Naive thymus-derived CD4-positive, alpha-beta T cell (primary cell): Measurements from ENCODE around the gene KRT84. TPM values are rescaled to one million over a fixed set of nuclear protein-coding genes. Genes with fewer than 3 reads are reported as not detected.

Experiments used
- ATAC-seq: fragments of 150-1000 bp; cut with Tn5 transposase; 2 replicates; pipeline ENCODE4 v1.10.0; 2021; ENCODE audit warnings: mild to moderate bottlenecking, moderate library complexity
- CTCF ChIA-PET: fragments of 350-600 bp; sonication (Branson Sonifier 250); formaldehyde crosslinking; loops from one replicate; lab custom pipeline; 2021; ENCODE audit warnings: antibody characterized with exemption; lab: Charles Lee
- POLR2A ChIA-PET: fragments of 350-600 bp; sonication (Branson Sonifier 250); formaldehyde crosslinking; loops from one replicate; lab custom pipeline; 2021; ENCODE audit warnings: antibody characterized with exemption, inconsistent platforms; lab: Charles Lee
- DNase-seq, 9 donors: peaks; one replicate each; pipeline versions ENCODE4 v3.0.0 to v3.0.0-alpha.2; 2020 to 2022; ENCODE audit warnings: mixed read lengths in 1 of 9
- H3K27ac ChIP-seq: one replicate; pipeline ENCODE4 v1.7.0; 2013; ENCODE audit warnings: mild to moderate bottlenecking, low read depth, low read length, moderate library complexity
- H3K27me3 ChIP-seq, 2 donors: one replicate each; pipeline ENCODE4 v1.7.0; 2013; ENCODE audit warnings: low read length in 2 of 2, mild to moderate bottlenecking in 2 of 2, moderate library complexity in 2 of 2; ENCODE audit not compliant: control insufficient read depth in 2 of 2, insufficient read depth in 2 of 2
- H3K36me3 ChIP-seq, 3 experiments: 1 replicate in 2 of 3; 2 replicates in 1 of 3; pipeline ENCODE4 v1.7.0; 2013; ENCODE audit warnings: low read length in 3 of 3, mild to moderate bottlenecking in 3 of 3, moderate library complexity in 1 of 3; ENCODE audit not compliant: insufficient read depth in 3 of 3, control insufficient read depth in 2 of 3
- H3K4me1 ChIP-seq, 2 donors: one replicate each; pipeline ENCODE4 v1.7.0; 2013; ENCODE audit warnings: low read length in 2 of 2, mild to moderate bottlenecking in 2 of 2, moderate library complexity in 1 of 2; ENCODE audit not compliant: control insufficient read depth in 2 of 2, insufficient read depth in 2 of 2
- H3K4me3 ChIP-seq: 2 replicates; pipeline ENCODE4 v1.7.0; 2013; ENCODE audit warnings: mild to moderate bottlenecking, low read length
- H3K9me3 ChIP-seq, 3 experiments: 1 replicate in 2 of 3; 2 replicates in 1 of 3; pipeline ENCODE4 v1.7.0; 2013; ENCODE audit warnings: low read length in 3 of 3; ENCODE audit not compliant: control insufficient read depth in 2 of 3
- H3K27ac Mint-ChIP-seq, 9 donors: one replicate each; pipeline ENCODE4 v1.8.0; 2020 to 2022; ENCODE audit warnings: mixed read lengths in 9 of 9, mild to moderate bottlenecking in 8 of 9, moderate library complexity in 5 of 9, inconsistent platforms in 2 of 9
- H3K27me3 Mint-ChIP-seq, 5 donors: one replicate each; pipeline ENCODE4 v1.8.0; 2021 to 2022; ENCODE audit warnings: mixed read lengths in 5 of 5, mild to moderate bottlenecking in 1 of 5
- H3K36me3 Mint-ChIP-seq, 5 donors: one replicate each; pipeline ENCODE4 v1.8.0; 2020 to 2022; ENCODE audit warnings: mixed read lengths in 5 of 5, mild to moderate bottlenecking in 3 of 5, inconsistent platforms in 1 of 5
- H3K4me1 Mint-ChIP-seq, 7 donors: one replicate each; pipeline ENCODE4 v1.8.0; 2020 to 2022; ENCODE audit warnings: mixed read lengths in 7 of 7, mild to moderate bottlenecking in 3 of 7, inconsistent platforms in 1 of 7
- H3K4me3 Mint-ChIP-seq, 10 donors: one replicate each; pipeline ENCODE4 v1.8.0; 2020 to 2022; ENCODE audit warnings: mild to moderate bottlenecking in 10 of 10, mixed read lengths in 10 of 10, moderate library complexity in 6 of 10, inconsistent platforms in 2 of 10
- H3K9me3 Mint-ChIP-seq, 11 donors: one replicate each; pipeline ENCODE4 v1.8.0; 2020 to 2022; ENCODE audit warnings: mixed read lengths in 11 of 11, mild to moderate bottlenecking in 4 of 11, inconsistent platforms in 1 of 11, moderate library complexity in 1 of 11
- intact Hi-C, 2 donors: fragments of 100-400 bp; cut with micrococcal nuclease; formaldehyde crosslinking; loops; one replicate each; pipeline ENCODE4 v1.15.1; 2023
- polyA plus RNA-seq, 2 donors: library from polyadenylated mRNA; unstranded; fragments of 300-500 nt; fragmentation: Illumina TruSeq; gene quantifications; one replicate each; pipeline ENCODE4 v1.2.3, GENCODE V29; 2021
- total RNA-seq, 6 experiments: library from RNA in 5 of 6; stranded (reverse) in 5 of 6; gene quantifications; 1 replicate in 5 of 6; 2 replicates in 1 of 6; pipeline ENCODE4 v1.2.3 and lab custom pipeline; 2021 to 2026

KRT84 gene
- total and polyA plus RNA-seq, 7 experiments from 2014 or later = not detected

- H3K27ac ChIP-seq = no peak within 1 kb of the TSS
- no peak within 1 kb of the TSS for H3K4me3 ChIP-seq
- H3K36me3 ChIP-seq = no peaks in the 10 kb centered on the region
- H3K9me3 ChIP-seq = no peaks in the 10 kb centered on the region
- Mint-ChIP-seq H3K27ac (no peak within 1 kb of the TSS), H3K4me3 (peak within 1 kb of the TSS in 1 of 10 donors; percentile 15), H3K9me3 (no peaks in the 10 kb centered on the region), H3K36me3 (no peaks in the 10 kb centered on the region), H3K27me3 (peaks cover 5 to 22% (median 9%) of the 10 kb centered on the region in 5 donors), H3K4me1 (no peaks in the 10 kb centered on the region)
- CTCF ChIA-PET = no interaction called here
- ATAC-seq (no peak), DNase-seq (no peak)
- no peaks in the 10 kb centered on the region for H3K4me1 ChIP-seq
- POLR2A ChIA-PET = no interaction called here
- H3K27me3 ChIP-seq = no peaks in the 10 kb centered on the region
- intact Hi-C loops = no loop called here
Measured at GRCh38 chr12:52366738-52367485, 18.5 kb downstream of the KRT84 start, which contains the start of gene KRT85. Gene KRT85, minus strand, starts transcription at chr12:52367481. Its CDS starts 76 bp downstream, at chr12:52367405.

DNA sequence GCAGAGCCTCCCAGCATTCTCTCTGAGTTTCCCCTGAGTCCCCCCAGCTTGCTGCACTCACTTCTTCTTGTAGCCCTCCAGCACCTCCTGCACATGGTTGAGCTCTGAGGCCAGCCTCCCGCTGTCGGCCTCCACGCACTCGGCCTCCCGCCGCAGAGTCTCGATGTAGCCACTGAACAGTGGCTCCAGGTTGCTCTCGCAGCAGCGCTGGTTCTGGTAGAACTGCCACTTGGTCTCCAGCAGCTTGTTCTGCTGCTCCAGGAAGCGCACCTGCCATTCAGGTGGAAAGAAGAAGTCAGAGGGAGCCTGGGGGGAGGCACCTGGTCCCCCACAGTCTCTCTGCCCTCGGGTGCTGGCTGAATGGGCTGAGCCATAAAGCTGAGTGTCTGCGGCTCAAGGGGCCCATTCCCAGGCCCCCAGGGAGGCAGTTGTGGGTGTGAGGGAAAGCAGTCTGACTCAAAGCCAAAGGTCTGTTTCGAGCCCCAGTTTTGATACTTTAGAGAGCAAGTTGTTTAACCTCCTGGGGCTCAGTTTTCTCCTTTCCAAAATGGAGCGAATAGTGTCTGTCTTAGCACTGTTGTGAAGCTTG is 20.5 kb downstream of the KRT84 start:
- Mint-ChIP-seq H3K4me1 (peaks cover 0 to 4% (median 0%) of the 10 kb centered on the region in 7 donors), H3K4me3 (no peak overlapping the region), H3K27ac (no peak overlapping the region), H3K36me3 (no peaks in the 10 kb centered on the region), H3K27me3 (peaks cover 0 to 20% (median 7%) of the 10 kb centered on the region in 5 donors), H3K9me3 (no peaks in the 10 kb centered on the region)
- Histone ChIP-seq H3K36me3 (no peaks in the 10 kb centered on the region), H3K27ac (no peak overlapping the region), H3K27me3 (no peaks in the 10 kb centered on the region), H3K9me3 (no peaks in the 10 kb centered on the region), H3K4me3 (no peak overlapping the region), H3K4me1 (no peaks in the 10 kb centered on the region)
- ChIA-PET CTCF (interaction anchor here (1.3 to 1.5 kb wide), 3 partner anchors 14 to 517 kb away, joined by 3 to 5 read pairs (median 4); no protein-coding TSS in a partner anchor), POLR2A (no interaction called here)
- DNase-seq (no peak), ATAC-seq (no peak)
- intact Hi-C loops = no loop called here

DNA sequence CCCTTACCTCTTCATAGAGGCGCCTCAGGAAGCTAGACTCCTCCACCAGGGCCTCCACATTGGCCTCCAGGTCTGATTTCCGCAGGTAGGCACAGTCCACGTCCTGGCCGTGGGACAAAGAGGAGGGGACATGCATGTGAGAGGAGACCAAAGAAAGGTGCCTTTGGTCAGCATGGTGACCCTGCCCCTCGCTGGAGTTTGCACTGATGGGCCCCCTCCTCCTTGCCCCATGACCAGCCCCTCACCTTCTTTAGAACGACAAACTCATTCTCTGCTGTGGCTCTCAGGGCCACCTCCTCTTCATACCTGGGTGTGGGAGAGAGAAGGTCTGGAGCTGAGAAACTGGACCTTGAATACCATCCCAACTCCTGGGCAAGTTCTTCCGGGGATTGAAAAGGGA is 21.4 kb downstream of the KRT84 start:
- ChIA-PET CTCF (interaction anchor here (1.5 kb wide), 1 partner anchor 13 kb away, joined by 4 read pairs; no protein-coding TSS in a partner anchor), POLR2A (no interaction called here)
- Mint-ChIP-seq H3K27me3 (peaks cover 0 to 21% (median 7%) of the 10 kb centered on the region in 5 donors), H3K4me1 (peaks cover 5 to 14% (median 9%) of the 10 kb centered on the region in 7 donors), H3K27ac (peak overlapping the region in 1 of 9 donors; percentile 74), H3K4me3 (no peak overlapping the region), H3K36me3 (no peaks in the 10 kb centered on the region), H3K9me3 (no peaks in the 10 kb centered on the region)
- Histone ChIP-seq H3K9me3 (no peaks in the 10 kb centered on the region), H3K4me3 (no peak overlapping the region), H3K4me1 (peaks cover 4 to 5% of the 10 kb centered on the region in 2 donors), H3K27ac (no peak overlapping the region), H3K27me3 (no peaks in the 10 kb centered on the region), H3K36me3 (no peaks in the 10 kb centered on the region)
- ATAC-seq (no peak), DNase-seq (no peak)
- intact Hi-C loops = no loop called here

DNA sequence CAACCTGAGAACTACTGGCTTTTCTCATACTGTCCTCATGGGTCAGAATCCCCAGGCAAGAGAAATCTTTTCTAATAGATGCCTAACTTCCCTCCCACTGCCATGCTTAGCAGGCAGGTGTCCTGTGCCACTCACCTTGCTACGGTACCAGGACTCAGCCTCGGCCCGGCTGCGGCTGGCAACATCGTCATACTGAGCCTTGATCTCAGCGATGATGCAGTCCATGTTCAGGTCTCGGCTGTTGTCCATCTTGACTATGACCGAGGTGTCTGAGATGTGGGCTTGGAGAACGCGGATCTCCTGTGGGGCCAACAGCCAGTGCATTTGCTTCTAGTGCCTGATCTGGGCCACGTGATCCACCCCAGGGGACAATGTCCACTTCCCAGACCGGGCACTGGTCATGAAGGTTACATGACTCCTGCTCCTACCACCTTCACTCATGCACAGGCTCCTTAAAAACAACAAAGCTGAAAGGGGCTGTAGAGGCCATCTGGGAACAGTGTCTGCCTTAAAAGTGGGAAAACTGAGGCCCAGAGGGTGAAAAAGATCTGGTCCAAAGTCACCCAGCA is 22.3 kb downstream of the KRT84 start:
- Histone ChIP-seq H3K27me3 (no peaks in the 10 kb centered on the region), H3K27ac (no peak overlapping the region), H3K4me1 (peaks cover 12 to 13% of the 10 kb centered on the region in 2 donors), H3K36me3 (no peaks in the 10 kb centered on the region), H3K9me3 (no peaks in the 10 kb centered on the region), H3K4me3 (no peak overlapping the region)
- ChIA-PET CTCF (interaction anchor here (1.5 kb wide), 1 partner anchor 12 kb away, joined by 4 read pairs; no protein-coding TSS in a partner anchor), POLR2A (no interaction called here)
- Mint-ChIP-seq H3K9me3 (no peaks in the 10 kb centered on the region), H3K36me3 (no peaks in the 10 kb centered on the region), H3K27me3 (peaks cover 0 to 16% (median 5%) of the 10 kb centered on the region in 5 donors), H3K27ac (peak overlapping the region in 1 of 9 donors; percentile 65), H3K4me1 (peaks cover 13 to 22% (median 17%) of the 10 kb centered on the region in 7 donors), H3K4me3 (no peak overlapping the region)
- DNase-seq (no peak), ATAC-seq (no peak)
- intact Hi-C loops = no loop called here

DNA sequence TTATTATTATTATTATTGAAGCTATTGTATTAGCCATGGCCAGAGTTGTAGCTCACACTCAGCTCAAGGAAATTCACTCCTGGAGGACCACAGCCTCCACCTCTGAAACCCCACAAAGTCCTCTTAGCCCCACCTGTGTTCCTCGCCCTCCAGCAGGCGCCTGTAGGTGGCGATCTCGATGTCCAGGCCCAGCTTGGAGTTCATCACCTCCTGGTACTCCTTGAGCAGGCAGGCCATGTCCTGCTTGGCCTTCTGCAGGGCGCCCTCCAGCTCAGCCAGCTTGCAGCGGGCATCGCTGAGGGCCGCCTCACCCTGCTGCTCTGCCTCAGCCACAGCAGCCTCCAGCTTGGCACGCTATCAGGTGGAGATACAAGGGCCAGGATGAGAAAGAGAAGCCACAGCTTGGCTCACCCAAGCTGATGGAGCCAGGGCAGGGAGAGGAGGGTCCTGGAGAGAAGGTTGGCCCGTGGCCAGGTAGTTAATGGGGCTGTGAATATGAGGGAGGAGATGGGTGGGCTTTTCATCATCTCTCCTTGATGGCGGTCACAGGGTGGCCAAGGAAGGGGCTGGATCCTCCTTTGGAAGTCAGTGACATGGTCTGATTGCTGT is 23.2 kb downstream of the KRT84 start:
- Mint-ChIP-seq H3K9me3 (no peaks in the 10 kb centered on the region), H3K27me3 (peaks cover 0 to 16% (median 2%) of the 10 kb centered on the region in 5 donors), H3K36me3 (no peaks in the 10 kb centered on the region), H3K4me1 (peaks cover 13 to 29% (median 23%) of the 10 kb centered on the region in 7 donors), H3K27ac (no peak overlapping the region), H3K4me3 (no peak overlapping the region)
- Histone ChIP-seq H3K4me1 (peaks cover 14 to 16% of the 10 kb centered on the region in 2 donors), H3K36me3 (no peaks in the 10 kb centered on the region), H3K27ac (no peak overlapping the region), H3K9me3 (no peaks in the 10 kb centered on the region), H3K27me3 (no peaks in the 10 kb centered on the region), H3K4me3 (no peak overlapping the region)
- ATAC-seq (no peak), DNase-seq (no peak)
- ChIA-PET CTCF (interaction anchor here (0.8 to 1.4 kb wide), 2 partner anchors 10 to 11 kb away, joined by 3 to 10 read pairs; no protein-coding TSS in a partner anchor), POLR2A (interaction anchor here (1.4 kb wide), 1 partner anchor 11 kb away, joined by 4 read pairs; no protein-coding TSS in a partner anchor)
- intact Hi-C loops = no loop called here

DNA sequence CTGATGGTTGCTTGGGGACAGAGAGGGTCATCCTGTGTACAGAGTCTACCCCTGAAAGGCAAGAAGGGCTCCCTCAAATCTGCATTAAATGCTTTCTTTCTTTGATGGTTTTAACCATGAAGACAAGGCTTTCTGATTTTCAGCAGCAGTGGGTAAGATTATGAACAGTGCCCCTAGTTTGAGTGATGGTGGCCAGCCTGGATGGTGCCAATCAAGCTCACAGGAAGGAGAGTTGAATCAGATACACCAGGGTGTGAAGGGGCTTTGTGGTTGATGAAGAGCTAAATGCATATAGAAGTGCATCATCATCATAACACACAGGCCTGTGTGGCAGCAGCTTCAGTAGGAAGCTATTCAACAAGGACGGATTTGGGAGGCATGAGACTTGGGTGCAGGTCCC is 23.9 kb downstream of the KRT84 start:
- ChIA-PET POLR2A (interaction anchor here (1.4 kb wide), 1 partner anchor 10 kb away, joined by 4 read pairs; no protein-coding TSS in a partner anchor), CTCF (interaction anchor here (0.8 to 1.4 kb wide), 2 partner anchors 10 to 11 kb away, joined by 3 to 10 read pairs; no protein-coding TSS in a partner anchor)
- no peak for DNase-seq
- H3K27ac Mint-ChIP-seq = no peak overlapping the region
- H3K4me1 Mint-ChIP-seq = peaks cover 13 to 29% (median 23%) of the 10 kb centered on the region in 7 donors
- no peak overlapping the region for H3K4me3 Mint-ChIP-seq
- intact Hi-C loops = no loop called here
- H3K9me3 Mint-ChIP-seq = no peaks in the 10 kb centered on the region
- no peaks in the 10 kb centered on the region for H3K27me3 ChIP-seq
- no peak overlapping the region for H3K27ac ChIP-seq
- H3K4me3 ChIP-seq = no peak overlapping the region
- H3K9me3 ChIP-seq = no peaks in the 10 kb centered on the region
- H3K4me1 ChIP-seq = peaks cover 14 to 16% of the 10 kb centered on the region in 2 donors
- H3K27me3 Mint-ChIP-seq = peaks cover 0 to 15% (median 2%) of the 10 kb centered on the region in 5 donors
- H3K36me3 ChIP-seq = no peaks in the 10 kb centered on the region
- ATAC-seq = peak; percentile 19
- H3K36me3 Mint-ChIP-seq = no peaks in the 10 kb centered on the region
